H9 (cell line): ENCODE data around the gene USB1. TPM values are rescaled to one million over a fixed set of nuclear protein-coding genes. Genes with fewer than 3 reads are reported as not detected.

Experiments used
- DNase-seq: peaks from one replicate; pipeline ENCODE4 v3.0.0-alpha.2; 2017
- H2AFZ ChIP-seq: one replicate; pipeline ENCODE4 v1.6.1; 2013; ENCODE audit warnings: mild to moderate bottlenecking, low read length, control low read depth, moderate library complexity
- H2AK5ac ChIP-seq: 2 replicates; pipeline ENCODE4 v1.6.1; 2013; ENCODE audit warnings: low read length, control low read depth, mixed read lengths; ENCODE audit not compliant: insufficient read length
- H2BK120ac ChIP-seq: one replicate; pipeline ENCODE4 v1.6.1; 2013; ENCODE audit warnings: low read depth, mild to moderate bottlenecking, low read length, control low read depth, inconsistent platforms; ENCODE audit not compliant: poor library complexity, severe bottlenecking
- H2BK12ac ChIP-seq: 2 replicates; pipeline ENCODE4 v1.6.1; 2013; ENCODE audit warnings: low read length, control low read depth, mixed read lengths, low read depth; ENCODE audit not compliant: insufficient read length
- H2BK15ac ChIP-seq: 2 replicates; pipeline ENCODE4 v1.6.1; 2013; ENCODE audit warnings: low read depth, low read length, control low read depth
- H2BK20ac ChIP-seq: one replicate; pipeline ENCODE4 v1.6.1; 2013; ENCODE audit warnings: low read depth, mild to moderate bottlenecking, low read length, control low read depth, inconsistent platforms; ENCODE audit not compliant: poor library complexity, severe bottlenecking
- H2BK5ac ChIP-seq: 2 replicates; pipeline ENCODE4 v1.6.1; 2013; ENCODE audit warnings: low read length, control low read depth, mixed read lengths; ENCODE audit not compliant: insufficient read length
- H3K14ac ChIP-seq: 2 replicates; pipeline ENCODE4 v1.6.1; 2013; ENCODE audit warnings: low read length, control low read depth; ENCODE audit not compliant: insufficient read depth
- H3K18ac ChIP-seq: 2 replicates; pipeline ENCODE4 v1.6.1; 2013; ENCODE audit warnings: low read depth, mild to moderate bottlenecking, mixed read lengths, low read length, control low read depth; ENCODE audit not compliant: insufficient read length
- H3K23ac ChIP-seq: 2 replicates; pipeline ENCODE4 v1.6.1; 2013; ENCODE audit warnings: low read length, control low read depth, mixed read lengths, low read depth; ENCODE audit not compliant: insufficient read length
- H3K23me2 ChIP-seq: 2 replicates; pipeline ENCODE4 v1.6.1; 2013; ENCODE audit warnings: low read depth, mild to moderate bottlenecking, mixed read lengths, low read length, control low read depth; ENCODE audit not compliant: insufficient read length, poor library complexity, severe bottlenecking
- H3K27ac ChIP-seq: 2 replicates; pipeline ENCODE4 v1.5.1; 2013; ENCODE audit warnings: low read length, control low read depth, mixed read lengths, low read depth; ENCODE audit not compliant: insufficient read length
- H3K27me3 ChIP-seq: 2 replicates; pipeline ENCODE4 v1.6.1; 2013; ENCODE audit warnings: low read length, control low read depth, inconsistent platforms; ENCODE audit not compliant: insufficient read depth
- H3K4ac ChIP-seq: 2 replicates; pipeline ENCODE4 v1.6.1; 2013; ENCODE audit warnings: low read depth, mild to moderate bottlenecking, control low read depth, inconsistent platforms, low read length, moderate library complexity
- H3K4me1 ChIP-seq: 2 replicates; pipeline ENCODE4 v1.6.1; 2013; ENCODE audit warnings: low read length, control low read depth, inconsistent platforms; ENCODE audit not compliant: insufficient read depth
- H3K4me2 ChIP-seq: 2 replicates; pipeline ENCODE4 v1.6.1; 2013; ENCODE audit warnings: low read length, control low read depth, mixed read lengths; ENCODE audit not compliant: insufficient read length, insufficient read depth
- H3K56ac ChIP-seq: 2 replicates; pipeline ENCODE4 v1.6.1; 2013; ENCODE audit warnings: low read depth, mild to moderate bottlenecking, mixed read lengths, low read length, control low read depth; ENCODE audit not compliant: insufficient read length
- H3K79me1 ChIP-seq: 2 replicates; pipeline ENCODE4 v1.6.1; 2013; ENCODE audit warnings: low read depth, mild to moderate bottlenecking, moderate library complexity, low read length, control low read depth, inconsistent platforms; ENCODE audit not compliant: insufficient read depth, poor library complexity, severe bottlenecking
- H3K79me2 ChIP-seq: 2 replicates; pipeline ENCODE4 v1.6.1; 2013; ENCODE audit warnings: low read length, control low read depth, inconsistent platforms; ENCODE audit not compliant: insufficient read depth
- H3K9ac ChIP-seq: 2 replicates; pipeline ENCODE4 v1.6.1; 2013; ENCODE audit warnings: low read length, control low read depth, mixed read lengths; ENCODE audit not compliant: insufficient read length; ENCODE audit errors: extremely low read depth
- H3K9me3 ChIP-seq: one replicate; pipeline ENCODE4 v1.6.1; 2013; ENCODE audit warnings: low read depth, low read length, inconsistent platforms; ENCODE audit not compliant: control insufficient read depth
- H3T11ph ChIP-seq: one replicate; pipeline ENCODE4 v1.6.1; 2013; ENCODE audit warnings: mild to moderate bottlenecking, low read length, control low read depth, inconsistent platforms
- H4K20me1 ChIP-seq: one replicate; pipeline ENCODE4 v1.6.1; 2013; ENCODE audit not compliant: control insufficient read depth, insufficient read length, insufficient read depth
- H4K5ac ChIP-seq: 2 replicates; pipeline ENCODE4 v1.6.1; 2013; ENCODE audit warnings: low read depth, mild to moderate bottlenecking, mixed read lengths, low read length, control low read depth; ENCODE audit not compliant: insufficient read length
- H4K8ac ChIP-seq: replicated peaks from 2 replicates; pipeline ENCODE4 v1.6.1; 2013; ENCODE audit warnings: low read length, control low read depth, mixed read lengths, low read depth; ENCODE audit not compliant: insufficient read length
- H4K91ac ChIP-seq: 2 replicates; pipeline ENCODE4 v1.6.1; 2013; ENCODE audit warnings: low read depth, mild to moderate bottlenecking, moderate library complexity, mixed read lengths, low read length, control low read depth; ENCODE audit not compliant: insufficient read length
- H3K27ac Mint-ChIP-seq, 3 experiments: 2 replicates in 2 of 3; 3 replicates in 1 of 3; pipeline ENCODE4 v1.8.0; 2020 to 2021; ENCODE audit warnings: mixed read lengths in 3 of 3, mild to moderate bottlenecking in 1 of 3, moderate library complexity in 1 of 3
- H3K27me3 Mint-ChIP-seq: 2 replicates; pipeline ENCODE4 v1.8.0; 2021; ENCODE audit warnings: low read depth, mild to moderate bottlenecking, moderate library complexity, mixed read lengths
- H3K36me3 Mint-ChIP-seq, 3 experiments: 2 replicates in 2 of 3; 3 replicates in 1 of 3; pipeline ENCODE4 v1.8.0; 2020 to 2021; ENCODE audit warnings: low read depth in 3 of 3, mixed read lengths in 3 of 3; ENCODE audit not compliant: insufficient read depth in 1 of 3
- H3K4me1 Mint-ChIP-seq, 2 experiments: 2 replicates each; pipeline ENCODE4 v1.8.0; 2020; ENCODE audit warnings: mixed read lengths in 2 of 2
- H3K4me3 Mint-ChIP-seq, 2 experiments: 2 replicates in 1 of 2; 3 replicates in 1 of 2; pipeline ENCODE4 v1.8.0; 2020 to 2021; ENCODE audit warnings: mild to moderate bottlenecking in 2 of 2, mixed read lengths in 2 of 2, moderate library complexity in 1 of 2
- H3K9me3 Mint-ChIP-seq, 2 experiments: 2 replicates in 1 of 2; 3 replicates in 1 of 2; pipeline ENCODE4 v1.8.0; 2020; ENCODE audit warnings: mild to moderate bottlenecking in 2 of 2, mixed read lengths in 2 of 2, moderate library complexity in 1 of 2
- CTCF ChIP-seq: fragments of 200-600 bp; sonication (generic); conservative IDR thresholded peaks from 3 replicates; pipeline ENCODE4 v1.8.0; 2021; ENCODE audit warnings: antibody characterized with exemption, mild to moderate bottlenecking
- WGBS: extraction: QIAGEN DNeasy Blood & Tissue Kit; methylation state at CpG from one replicate; pipeline ENCODE4 v1.1.7; 2013; ENCODE audit warnings: missing lambda C conversion rate, low lambda C conversion rate, mixed read lengths; ENCODE audit not compliant: insufficient read length; ENCODE audit errors: extremely low coverage; 5-methylcytosine and 5-hydroxymethylcytosine counted together
- total RNA-seq: library from RNA; stranded (reverse); gene quantifications from 2 replicates; pipeline ENCODE4 v1.2.1, GENCODE V29; 2021

The USB1 gene
- total RNA-seq, 1 experiment from 2014 or later: 65.0 TPM

GRCh38 chr16:58039829-58040495 is 38.8 kb downstream of the USB1 start:
- H3K36me3 Mint-ChIP-seq: peaks cover 13 to 74% (median 56%) of the 10 kb centered on the region in 3 experiments
- no peak overlapping the region for H3K27ac Mint-ChIP-seq
- no peaks in the 10 kb centered on the region for H3K4me1 Mint-ChIP-seq
- Histone ChIP-seq H3K9ac (no peak overlapping the region), H4K91ac (no peak overlapping the region), H4K20me1 (no peaks in the 10 kb centered on the region), H4K8ac (no peak overlapping the region), H2BK15ac (no peak overlapping the region), H2BK12ac (no peak overlapping the region), H2BK20ac (no peak overlapping the region), H3K18ac (no peak overlapping the region), H2AFZ (no peak overlapping the region), H3K27me3 (no peaks in the 10 kb centered on the region), H3K79me1 (no peaks in the 10 kb centered on the region), H2BK120ac (no peak overlapping the region), H3K56ac (no peak overlapping the region), H3K79me2 (no peaks in the 10 kb centered on the region), H3K23me2 (no peaks in the 10 kb centered on the region), H3K4ac (no peak overlapping the region), H2BK5ac (no peak overlapping the region), H2AK5ac (no peak overlapping the region), H3K14ac (no peak overlapping the region), H3K4me1 (no peaks in the 10 kb centered on the region), H4K5ac (no peak overlapping the region), H3K4me2 (no peak overlapping the region), H3K23ac (no peak overlapping the region), H3T11ph (no peak overlapping the region), H3K27ac (no peak overlapping the region), H3K9me3 (no peaks in the 10 kb centered on the region)
- TF ChIP-seq CTCF: no peak
- H3K9me3 Mint-ChIP-seq: no peaks in the 10 kb centered on the region; a peak in 1 of 5 replicates
- no CpG with 5 or more reads among the region's 26 CpGs for WGBS
- no peaks in the 10 kb centered on the region for H3K27me3 Mint-ChIP-seq
- DNase-seq: no peak
- no peak overlapping the region for H3K4me3 Mint-ChIP-seq
